Effector CD8-positive, alpha-beta T cell (primary cell): ENCODE results near the gene STK16.

Source experiments
- DNase-seq: peaks from one replicate; lab custom pipeline; 2025; lab: John Stamatoyannopoulos, UW

STK16 gene

GRCh38 chr2:219287580-219288265 is 42.4 kb downstream of the STK16 start:
- DNase-seq = no peak

DNA sequence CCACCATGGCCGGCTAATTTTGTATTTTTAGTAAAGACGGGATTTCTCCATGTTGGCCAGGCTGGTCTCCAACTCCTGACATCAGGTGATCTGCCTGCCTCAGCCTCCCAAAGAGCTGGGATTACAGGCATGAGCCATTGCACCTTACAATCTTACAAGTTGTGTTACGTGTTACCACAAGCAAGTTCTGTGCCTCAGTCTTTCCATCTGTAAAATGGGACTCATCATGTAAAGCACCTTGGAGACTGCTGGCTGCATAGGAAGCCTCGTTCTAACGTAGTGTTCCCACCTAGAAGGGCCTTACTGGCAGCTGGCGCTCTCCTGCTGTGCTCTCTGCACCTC is 43.9 kb downstream of the STK16 start:
- no peak for DNase-seq

DNA sequence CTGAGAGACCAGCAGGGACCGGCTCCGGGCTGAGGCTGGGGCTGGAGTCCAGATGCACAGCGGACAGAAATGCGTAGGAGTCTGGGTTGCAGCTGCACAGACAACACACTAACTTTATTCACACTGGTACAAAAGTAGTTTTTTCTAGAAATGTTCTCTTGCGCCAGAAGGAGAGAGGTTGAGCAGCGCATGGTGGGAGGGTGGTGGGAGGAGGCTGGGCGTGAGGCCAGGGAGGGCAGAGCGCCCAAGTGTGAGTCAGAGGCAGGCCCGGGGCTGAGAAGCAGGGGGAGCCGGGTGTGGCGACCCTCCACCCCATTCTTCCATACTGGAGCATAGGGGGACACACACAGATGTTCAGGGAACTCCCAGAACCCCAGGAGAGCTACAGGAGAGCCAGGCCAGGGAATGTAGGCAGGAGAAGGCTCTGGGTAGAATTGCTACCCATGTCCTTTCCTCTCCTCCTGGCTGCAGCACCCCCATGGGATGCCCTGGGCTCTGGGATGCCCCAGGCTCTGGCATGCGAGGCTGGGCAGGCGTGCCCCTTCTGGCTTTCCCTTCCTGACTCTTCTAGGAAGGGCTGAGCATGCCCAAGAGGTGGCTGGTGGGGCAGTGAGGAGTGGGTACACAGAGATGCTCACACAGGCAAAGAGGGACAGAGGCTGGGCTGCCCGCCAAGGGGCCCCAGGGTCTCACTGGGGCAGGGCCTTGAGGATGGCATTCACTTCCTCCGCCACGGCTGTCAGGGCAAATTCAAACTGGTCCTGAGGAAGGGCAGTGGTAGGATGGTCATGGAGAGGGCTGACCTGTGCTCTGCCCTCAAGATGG is 44.5 kb downstream of the STK16 start:
- DNase-seq = no peak

DNA sequence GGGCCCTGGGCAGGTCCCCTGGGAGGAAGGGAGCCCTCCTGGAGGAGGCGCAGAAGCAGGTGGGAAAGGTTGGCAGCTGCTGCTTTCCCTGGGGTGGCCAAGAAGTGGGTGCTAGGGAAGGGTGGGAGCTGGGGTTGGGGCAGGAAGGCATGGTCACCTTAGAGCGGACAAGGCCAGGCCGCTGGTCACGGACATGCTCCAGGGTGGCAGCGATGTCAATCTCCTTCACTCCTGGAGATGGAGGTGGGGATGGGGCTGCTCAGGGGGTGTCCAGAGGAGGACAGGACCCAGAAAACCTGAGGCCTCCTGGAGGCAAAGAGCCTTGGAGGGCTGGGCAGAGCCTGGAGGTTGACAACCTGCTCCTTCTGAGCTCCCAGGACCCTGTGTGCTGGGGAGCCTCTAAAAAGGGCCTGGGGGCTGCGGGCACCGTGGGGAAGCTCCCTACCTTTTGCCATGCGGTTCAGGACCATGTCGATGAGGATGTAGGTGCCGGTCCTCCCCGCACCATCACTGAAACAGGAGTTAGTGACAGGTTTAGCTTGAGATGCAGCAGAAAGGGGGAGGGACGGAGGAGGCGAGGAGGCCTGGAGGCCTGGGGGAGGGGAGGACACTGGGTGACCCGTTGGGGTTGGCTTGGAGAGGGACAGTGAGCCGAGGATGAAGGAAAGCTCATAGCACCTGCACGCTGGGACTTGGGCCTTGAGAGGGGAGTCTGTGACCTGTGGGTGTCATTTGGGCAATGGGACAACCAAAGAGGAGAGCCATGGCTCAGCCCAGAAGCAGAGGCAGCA is 45.3 kb downstream of the STK16 start:
- no peak for DNase-seq

GRCh38 chr2:219291394-219291793 is 46.1 kb downstream of the STK16 start:
- DNase-seq = no peak

GRCh38 chr2:219291910-219292490 is 46.7 kb downstream of the STK16 start:
- no peak for DNase-seq

DNA sequence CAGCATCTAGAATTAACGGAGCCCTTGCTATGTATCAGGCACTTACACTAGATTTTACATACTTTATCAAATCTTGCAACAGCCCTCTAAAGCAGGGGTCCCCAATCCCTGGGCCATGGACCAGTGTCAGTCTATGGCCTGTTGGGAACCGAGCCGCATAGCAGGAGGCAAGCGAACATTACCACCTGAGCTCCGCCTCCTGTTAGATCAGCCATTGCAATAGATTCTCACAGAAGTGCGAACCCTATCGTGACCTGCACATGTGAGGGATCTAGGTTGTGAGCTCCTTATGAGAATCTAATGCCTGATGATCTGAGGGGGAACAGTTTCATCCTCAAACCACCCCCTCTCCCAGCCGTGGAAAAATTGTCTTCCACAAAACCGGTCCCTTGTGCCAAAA is 47.3 kb downstream of the STK16 start:
- DNase-seq = no peak

GRCh38 chr2:219293736-219294231 is 48.5 kb downstream of the STK16 start:
- no peak for DNase-seq

GRCh38 chr2:219294356-219295351 is 49.4 kb downstream of the STK16 start:
- DNase-seq = peak; percentile 77

- DNase-seq = no peak
Observed at GRCh38 chr2:219296142-219296541, 50.9 kb downstream of the STK16 start.

DNA sequence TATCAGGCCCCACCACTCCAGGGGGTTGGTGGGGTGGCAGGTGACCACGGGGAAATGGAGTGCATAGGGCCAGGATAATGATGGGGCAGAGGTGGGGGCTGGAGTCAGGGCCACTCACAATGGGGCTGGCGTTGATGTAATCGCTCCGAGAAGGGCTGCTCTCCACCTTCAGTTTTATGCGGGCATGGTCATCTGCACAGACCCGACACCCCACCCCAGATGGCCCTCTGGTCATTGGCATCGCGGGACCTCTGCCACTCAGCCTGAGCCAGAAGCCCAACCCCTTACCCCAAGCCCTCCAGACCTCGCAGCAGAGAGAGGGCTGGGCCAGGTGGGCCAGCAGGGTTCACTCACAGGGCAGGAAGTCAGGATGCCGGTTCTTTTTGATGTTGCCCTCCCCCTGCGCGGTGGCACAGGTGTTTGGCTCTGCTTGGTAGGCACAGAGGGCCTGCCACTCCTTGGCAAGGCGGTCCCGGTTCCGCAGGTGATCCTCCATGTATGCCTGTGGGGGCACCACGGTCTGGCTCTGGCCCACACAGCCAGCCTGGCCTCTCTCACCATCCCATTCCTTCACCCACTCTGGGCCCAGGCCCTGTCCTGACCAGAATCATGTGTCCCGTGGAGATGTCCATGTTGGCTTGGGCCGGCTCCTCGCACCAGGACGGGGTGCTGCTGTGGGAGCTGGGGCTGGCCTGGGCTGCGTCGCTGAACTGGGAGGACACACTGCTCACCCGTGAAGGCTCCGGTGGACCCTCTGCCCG is 51.5 kb downstream of the STK16 start:
- no peak for DNase-seq

- DNase-seq = no peak
Observed at GRCh38 chr2:219297766-219298456, 52.6 kb downstream of the STK16 start.

- peak; percentile 76 for DNase-seq
Observed at GRCh38 chr2:219298759-219299371, 53.6 kb downstream of the STK16 start.

DNA sequence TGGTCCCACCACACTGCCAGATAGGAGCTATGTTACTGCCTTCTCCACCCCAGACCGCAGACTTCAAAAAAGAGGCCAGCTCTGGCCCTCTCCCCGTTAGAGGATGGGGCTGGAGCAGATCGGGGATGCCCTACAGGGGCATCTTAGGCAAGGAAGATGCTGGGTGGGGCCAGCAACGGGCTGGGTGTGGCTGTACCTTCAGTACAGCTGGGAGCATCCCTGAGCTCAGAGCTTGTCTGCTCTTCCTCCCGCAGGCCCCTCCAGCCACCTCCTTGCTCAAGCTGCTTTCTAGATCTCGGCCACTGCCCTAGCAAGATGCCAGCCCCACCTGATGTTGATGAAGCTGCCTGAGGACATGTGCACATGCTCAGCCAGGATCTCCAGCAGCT is 54.1 kb downstream of the STK16 start:
- DNase-seq = no peak
